Cardiac muscle cell (in vitro differentiated cells and primary cell): ENCODE data around the gene STIL. TPM values are rescaled to one million over a fixed set of nuclear protein-coding genes. Genes with fewer than 3 reads are reported as not detected.
A peak's percentile ranks its signal among the peaks of the same experiment; 100 is the strongest.

Source experiments
- DNase-seq, 2 donors: peaks; one replicate each; pipeline versions ENCODE4 v3.0.0 to v3.0.0-alpha.2; 2010 to 2017; ENCODE audit warnings: low read depth in 1 of 2, low spot score in 1 of 2
- H3K27ac ChIP-seq: fragments of 200-600 bp; sonication (generic); 2 replicates; pipeline ENCODE4 v1.5.1; 2016
- H3K27me3 ChIP-seq: fragments of 200-600 bp; sonication (generic); 2 replicates; pipeline ENCODE4 v1.6.0; 2016; ENCODE audit warnings: control low read depth
- H3K36me3 ChIP-seq: fragments of 200-600 bp; sonication (generic); 2 replicates; pipeline ENCODE4 v1.5.1; 2016; ENCODE audit warnings: control low read depth
- H3K4me1 ChIP-seq: fragments of 200-600 bp; sonication (generic); 2 replicates; pipeline ENCODE4 v1.8.1; 2017; ENCODE audit warnings: low read depth, mild to moderate bottlenecking, mixed run types
- H3K4me3 ChIP-seq: fragments of 200-600 bp; sonication (generic); 2 replicates; pipeline ENCODE4 v1.5.1; 2016; ENCODE audit warnings: mild to moderate bottlenecking
- H3K9me3 ChIP-seq: fragments of 200-600 bp; sonication (generic); 2 replicates; pipeline ENCODE4 v1.5.1; 2017; ENCODE audit warnings: low read depth, mild to moderate bottlenecking, control low read depth
- CTCF ChIP-seq: IDR thresholded peaks from 2 replicates; pipeline ENCODE4 v1.5.1; 2012; ENCODE audit warnings: low read depth, mild to moderate bottlenecking, low read length
- polyA plus RNA-seq: library from polyadenylated mRNA; unstranded; fragments of >200 nt; fragmentation: Nextera tagmentation; extraction: Ambion mirVana; gene quantifications from 2 replicates; pipeline ENCODE4 v1.2.1, GENCODE V29; 2016
- total RNA-seq: library from RNA; depleted of rRNA; stranded (reverse); fragments of >200 nt; gene quantifications from 2 replicates; pipeline ENCODE4 v1.2.3, GENCODE V29; 2016

The STIL gene
- total RNA-seq = 4.2 and 13.4 TPM in 2 replicates
- polyA plus RNA-seq = 2.3 and 7.5 TPM in 2 replicates

- peak within 1 kb of the TSS; percentile 87 for H3K27ac ChIP-seq
- no peaks in the 10 kb centered on the region for H3K27me3 ChIP-seq
- no peaks in the 10 kb centered on the region for H3K9me3 ChIP-seq
- no peak for TF ChIP-seq CTCF
- peak; percentile 100 for DNase-seq
- H3K36me3 ChIP-seq = no peaks in the 10 kb centered on the region
- peak within 1 kb of the TSS; percentile 58 for H3K4me3 ChIP-seq
- no peaks in the 10 kb centered on the region for H3K4me1 ChIP-seq
Observed at GRCh38 chr1:47313915-47314664, at the start of gene STIL. TSS of gene STIL (minus strand) at chr1:47314147. CDS start at chr1:47310319, 3,828 bp downstream.

DNA sequence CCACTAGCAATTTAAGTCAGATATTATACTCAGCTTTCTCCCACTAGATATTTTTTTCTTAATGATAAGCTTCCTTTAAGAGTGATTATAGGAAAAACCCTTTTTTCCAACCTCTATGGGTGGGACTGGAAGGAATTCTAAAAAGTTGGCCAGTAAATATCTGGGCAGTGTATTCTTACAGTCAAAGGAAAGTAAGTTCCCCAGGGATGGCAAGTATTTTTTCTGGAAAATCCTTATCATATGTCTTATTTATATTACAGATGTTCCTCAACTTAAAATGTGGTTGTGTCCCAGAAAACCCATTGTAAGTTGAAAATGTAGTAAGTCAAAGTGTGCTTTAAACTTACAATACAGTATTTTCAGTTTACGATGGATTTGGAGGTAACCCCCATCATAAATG lies 48.9 kb upstream of the STIL start:
- no peak overlapping the region for H3K4me3 ChIP-seq
- TF ChIP-seq CTCF = no peak
- no peaks in the 10 kb centered on the region for H3K4me1 ChIP-seq
- no peaks in the 10 kb centered on the region for H3K36me3 ChIP-seq
- DNase-seq = peak in 1 of 2 donors; percentile 23
- no peak overlapping the region for H3K27ac ChIP-seq
- H3K9me3 ChIP-seq = no peaks in the 10 kb centered on the region
- H3K27me3 ChIP-seq = no peaks in the 10 kb centered on the region

GRCh38 chr1:47361380-47361779 lies 47.4 kb upstream of the STIL start:
- Histone ChIP-seq H3K36me3 (no peaks in the 10 kb centered on the region), H3K9me3 (no peaks in the 10 kb centered on the region), H3K27ac (no peak overlapping the region), H3K27me3 (no peaks in the 10 kb centered on the region), H3K4me1 (no peaks in the 10 kb centered on the region), H3K4me3 (no peak overlapping the region)
- TF ChIP-seq CTCF = no peak
- DNase-seq = no peak

GRCh38 chr1:47351305-47351704 lies 37.4 kb upstream of the STIL start:
- TF ChIP-seq CTCF = no peak
- H3K4me3 ChIP-seq = no peak overlapping the region
- DNase-seq = no peak

DNA sequence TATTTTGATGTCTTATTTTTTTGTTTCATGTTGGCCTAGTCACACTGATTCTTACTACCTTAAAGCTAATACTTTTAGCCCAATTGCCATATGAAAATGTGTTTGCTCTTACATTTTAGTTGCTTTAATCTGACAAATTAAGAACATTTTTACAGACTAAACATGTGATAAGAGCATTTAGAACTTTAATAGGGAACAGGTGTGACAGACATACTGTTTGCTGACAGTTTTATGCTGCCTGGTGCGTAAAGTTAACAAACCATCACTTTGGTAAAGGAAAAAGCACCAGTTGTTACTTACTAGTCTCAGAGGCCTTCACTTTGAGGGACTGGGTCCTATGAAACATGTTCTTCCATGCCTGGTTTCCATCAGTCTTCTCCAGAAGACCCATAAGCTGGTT lies 34.3 kb upstream of the STIL start:
- Histone ChIP-seq H3K27ac (no peak overlapping the region), H3K9me3 (no peaks in the 10 kb centered on the region), H3K4me3 (no peak overlapping the region), H3K4me1 (no peaks in the 10 kb centered on the region), H3K36me3 (no peaks in the 10 kb centered on the region), H3K27me3 (no peaks in the 10 kb centered on the region)
- no peak for TF ChIP-seq CTCF
- DNase-seq = no peak

More at GRCh38 chr1:47351305-47351704, 37.4 kb upstream of the STIL start:
- H3K4me1 ChIP-seq = no peaks in the 10 kb centered on the region
- H3K27ac ChIP-seq = no peak overlapping the region
- no peaks in the 10 kb centered on the region for H3K27me3 ChIP-seq
- no peaks in the 10 kb centered on the region for H3K36me3 ChIP-seq
- no peaks in the 10 kb centered on the region for H3K9me3 ChIP-seq
